SU-DHL-6 (cell line): ENCODE measurements around the gene CRYGD.

ENCODE experiments used
- H2AFZ ChIP-seq: fragments of 200-600 bp; sonication (generic); 2 replicates; pipeline ENCODE4 v1.6.1; 2014; ENCODE audit warnings: low read depth, mild to moderate bottlenecking, moderate library complexity, mixed read lengths, antibody characterized with exemption, low read length; ENCODE audit not compliant: severe bottlenecking
- H3F3A ChIP-seq: fragments of 200-600 bp; shearing (Covaris generic); 2 replicates; pipeline ENCODE4 v1.6.0; 2016; ENCODE audit warnings: antibody characterized with exemption, mild to moderate bottlenecking; ENCODE audit not compliant: insufficient read depth
- H3K27ac ChIP-seq: fragments of 200-600 bp; sonication (generic); 2 replicates; pipeline ENCODE4 v1.5.1; 2016; ENCODE audit warnings: low read depth, mild to moderate bottlenecking, low read length, moderate library complexity, mixed read lengths
- H3K27me3 ChIP-seq: fragments of 200-600 bp; sonication (generic), shearing (Covaris generic); 2 replicates; pipeline ENCODE4 v1.6.0; 2014; ENCODE audit warnings: mild to moderate bottlenecking, low read length
- H3K36me3 ChIP-seq: fragments of 200-600 bp; sonication (generic); 2 replicates; pipeline ENCODE4 v1.6.1; 2014; ENCODE audit warnings: mild to moderate bottlenecking, low read length, mixed read lengths
- H3K4me2 ChIP-seq: fragments of 300-600, 200-600 bp; shearing (Covaris generic), sonication (generic); 2 replicates; pipeline ENCODE4 v1.6.0; 2014; ENCODE audit warnings: low read length, low read depth, mild to moderate bottlenecking; ENCODE audit not compliant: poor library complexity, severe bottlenecking
- H3K4me3 ChIP-seq: fragments of 200-600 bp; sonication (generic); 2 replicates; pipeline ENCODE4 v1.5.1; 2014; ENCODE audit warnings: antibody characterized with exemption, low read length, mild to moderate bottlenecking, mixed read lengths; ENCODE audit not compliant: insufficient read depth, poor library complexity, severe bottlenecking
- H3K79me2 ChIP-seq: fragments of 200-600 bp; sonication (generic); 2 replicates; pipeline ENCODE4 v1.6.1; 2014; ENCODE audit warnings: mild to moderate bottlenecking, low read length, moderate library complexity; ENCODE audit not compliant: insufficient read depth
- H3K9ac ChIP-seq: fragments of 200-600 bp; sonication (generic); 2 replicates; pipeline ENCODE4 v1.7.0; 2014; ENCODE audit warnings: mild to moderate bottlenecking, low read length
- H3K9me2 ChIP-seq: fragments of 200-600 bp; sonication (generic); replicated peaks from 2 replicates; pipeline ENCODE4 v1.6.1; 2014; ENCODE audit warnings: low read length; ENCODE audit not compliant: insufficient read depth
- H3K9me3 ChIP-seq: fragments of 200-600 bp; sonication (generic); 2 replicates; pipeline ENCODE4 v1.6.1; 2014; ENCODE audit warnings: low read length, mixed read lengths; ENCODE audit not compliant: insufficient read depth
- H4K20me1 ChIP-seq: fragments of 200-600 bp; sonication (generic); 2 replicates; pipeline ENCODE4 v1.6.1; 2014; ENCODE audit warnings: low read depth, mild to moderate bottlenecking, antibody characterized with exemption, low read length, moderate library complexity, mixed read lengths
- EZH2phosphoT487 ChIP-seq: fragments of 200-600 bp; sonication (generic), shearing (Covaris generic); conservative IDR thresholded peaks from 2 replicates; pipeline ENCODE4 v1.6.1; 2018; ENCODE audit warnings: mild to moderate bottlenecking, antibody characterized with exemption, low read length, moderate library complexity, mixed read lengths
- TF ChIP-seq, protein P1 (sequence below): fragments of 200-600 bp; sonication (generic); IDR thresholded peaks from one replicate; pipeline ENCODE4 v1.5.1; 2017; ENCODE audit warnings: antibody characterized with exemption, mild to moderate bottlenecking, low read length, moderate library complexity; ENCODE audit not compliant: insufficient read depth, poor library complexity, severe bottlenecking

The CRYGD gene

DNA sequence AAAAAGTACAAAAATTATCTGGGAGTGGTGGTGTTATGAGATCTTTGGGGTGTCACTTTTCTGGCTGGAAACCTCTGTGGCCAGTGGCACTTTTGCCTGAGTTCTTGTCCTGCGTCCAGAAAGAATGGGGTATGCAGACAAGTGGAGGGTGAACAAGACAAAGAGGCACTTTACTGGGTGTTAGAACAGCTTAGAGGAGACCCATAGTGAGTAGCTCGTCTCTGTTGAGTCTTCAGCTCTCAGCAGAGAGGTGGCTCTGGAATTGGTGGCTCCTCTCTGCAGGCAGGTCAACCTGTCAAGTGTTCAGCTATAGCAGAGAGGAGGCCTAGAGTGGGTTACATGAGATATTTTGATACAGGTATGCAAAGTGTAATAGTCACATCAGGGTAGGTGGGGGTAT lies 26.1 kb downstream of the CRYGD start:
- no peaks in the 10 kb centered on the region for H3K9me2 ChIP-seq
- H3K9me3 ChIP-seq, result no peaks in the 10 kb centered on the region
- no peak overlapping the region for H3K4me2 ChIP-seq
- no peak overlapping the region for H3K9ac ChIP-seq
- TF ChIP-seq, protein P1, sequence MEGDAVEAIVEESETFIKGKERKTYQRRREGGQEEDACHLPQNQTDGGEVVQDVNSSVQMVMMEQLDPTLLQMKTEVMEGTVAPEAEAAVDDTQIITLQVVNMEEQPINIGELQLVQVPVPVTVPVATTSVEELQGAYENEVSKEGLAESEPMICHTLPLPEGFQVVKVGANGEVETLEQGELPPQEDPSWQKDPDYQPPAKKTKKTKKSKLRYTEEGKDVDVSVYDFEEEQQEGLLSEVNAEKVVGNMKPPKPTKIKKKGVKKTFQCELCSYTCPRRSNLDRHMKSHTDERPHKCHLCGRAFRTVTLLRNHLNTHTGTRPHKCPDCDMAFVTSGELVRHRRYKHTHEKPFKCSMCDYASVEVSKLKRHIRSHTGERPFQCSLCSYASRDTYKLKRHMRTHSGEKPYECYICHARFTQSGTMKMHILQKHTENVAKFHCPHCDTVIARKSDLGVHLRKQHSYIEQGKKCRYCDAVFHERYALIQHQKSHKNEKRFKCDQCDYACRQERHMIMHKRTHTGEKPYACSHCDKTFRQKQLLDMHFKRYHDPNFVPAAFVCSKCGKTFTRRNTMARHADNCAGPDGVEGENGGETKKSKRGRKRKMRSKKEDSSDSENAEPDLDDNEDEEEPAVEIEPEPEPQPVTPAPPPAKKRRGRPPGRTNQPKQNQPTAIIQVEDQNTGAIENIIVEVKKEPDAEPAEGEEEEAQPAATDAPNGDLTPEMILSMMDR, result no peak
- no peak for TF ChIP-seq EZH2phosphoT487
- H3K36me3 ChIP-seq, result no peaks in the 10 kb centered on the region
- H3F3A ChIP-seq, result no peaks in the 10 kb centered on the region
- no peaks in the 10 kb centered on the region; the same call in 1 of the 2 replicates for H3K27me3 ChIP-seq
- H4K20me1 ChIP-seq, result no peaks in the 10 kb centered on the region
- no peak overlapping the region for H3K27ac ChIP-seq
- H3K79me2 ChIP-seq, result no peaks in the 10 kb centered on the region
- no peak overlapping the region for H2AFZ ChIP-seq
- H3K4me3 ChIP-seq, result no peak overlapping the region

DNA sequence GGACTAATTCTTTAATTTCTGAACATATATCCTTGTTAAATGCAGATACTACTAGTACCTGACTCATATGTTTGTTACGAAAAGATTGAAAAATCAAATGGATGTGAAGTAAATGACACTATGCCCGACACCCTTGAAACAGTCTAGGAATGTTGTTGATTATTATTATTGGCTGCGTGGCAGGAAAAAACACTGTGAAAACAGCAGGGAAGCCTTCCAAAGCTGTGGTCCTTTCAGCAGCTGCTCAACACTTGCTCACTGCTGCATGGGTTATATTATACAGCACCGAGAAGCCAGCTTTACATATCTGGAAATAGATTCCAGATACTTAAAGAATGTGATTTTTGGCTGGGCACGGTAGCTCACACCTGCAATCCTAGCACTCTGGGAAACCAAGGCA lies 26.5 kb downstream of the CRYGD start:
- Histone ChIP-seq H3K79me2 (no peaks in the 10 kb centered on the region), H3K9ac (no peak overlapping the region), H3F3A (no peaks in the 10 kb centered on the region), H3K36me3 (no peaks in the 10 kb centered on the region), H3K27me3 (no peaks in the 10 kb centered on the region; the same call in 1 of the 2 replicates), H3K9me3 (no peaks in the 10 kb centered on the region), H3K27ac (no peak overlapping the region), H4K20me1 (no peaks in the 10 kb centered on the region), H3K4me3 (no peak overlapping the region), H3K4me2 (no peak overlapping the region), H3K9me2 (no peaks in the 10 kb centered on the region), H2AFZ (no peak overlapping the region)
- no peak for TF ChIP-seq EZH2phosphoT487
- TF ChIP-seq, protein P1, result no peak

DNA sequence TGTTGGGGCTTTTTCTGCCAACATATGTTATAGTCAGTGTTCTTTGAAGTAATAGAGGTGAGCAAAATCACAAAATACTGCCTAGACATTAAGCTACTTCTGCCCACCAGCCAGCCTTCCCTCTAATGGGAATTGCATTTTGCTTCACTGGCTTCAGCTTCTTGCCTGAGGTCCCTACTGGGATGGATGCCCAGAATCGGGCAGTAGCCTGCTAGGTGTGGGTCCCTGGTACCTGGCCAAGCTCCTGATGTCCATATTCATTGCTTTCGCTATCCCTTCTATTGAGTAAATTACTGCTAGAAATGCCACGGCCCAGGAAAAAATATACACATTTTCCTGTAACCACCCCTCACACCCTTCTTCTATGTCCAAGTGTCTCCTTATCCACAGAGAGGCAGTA lies 27.0 kb downstream of the CRYGD start:
- H3K4me2 ChIP-seq, result no peak overlapping the region
- no peak for TF ChIP-seq EZH2phosphoT487
- TF ChIP-seq, protein P1, result no peak
- H3K27ac ChIP-seq, result no peak overlapping the region

More for the DNA sequence above, 27.0 kb downstream of the CRYGD start:
- no peaks in the 10 kb centered on the region for H3K9me2 ChIP-seq
- no peaks in the 10 kb centered on the region for H3F3A ChIP-seq
- no peaks in the 10 kb centered on the region for H3K9me3 ChIP-seq
- H4K20me1 ChIP-seq, result no peaks in the 10 kb centered on the region
- H3K27me3 ChIP-seq, result no peaks in the 10 kb centered on the region; the same call in 1 of the 2 replicates
- H2AFZ ChIP-seq, result no peak overlapping the region
- no peak overlapping the region for H3K9ac ChIP-seq
- H3K36me3 ChIP-seq, result no peaks in the 10 kb centered on the region
- H3K79me2 ChIP-seq, result no peaks in the 10 kb centered on the region
- no peak overlapping the region for H3K4me3 ChIP-seq
